NCI-H524 treated with DMSO at 0.1 percent for 48 hours (cell line): ENCODE data around the gene TIAM1.

ENCODE experiments used
- DNase-seq: peaks from one replicate; lab custom pipeline; 2025; lab: John Stamatoyannopoulos, UW

Gene TIAM1

DNA sequence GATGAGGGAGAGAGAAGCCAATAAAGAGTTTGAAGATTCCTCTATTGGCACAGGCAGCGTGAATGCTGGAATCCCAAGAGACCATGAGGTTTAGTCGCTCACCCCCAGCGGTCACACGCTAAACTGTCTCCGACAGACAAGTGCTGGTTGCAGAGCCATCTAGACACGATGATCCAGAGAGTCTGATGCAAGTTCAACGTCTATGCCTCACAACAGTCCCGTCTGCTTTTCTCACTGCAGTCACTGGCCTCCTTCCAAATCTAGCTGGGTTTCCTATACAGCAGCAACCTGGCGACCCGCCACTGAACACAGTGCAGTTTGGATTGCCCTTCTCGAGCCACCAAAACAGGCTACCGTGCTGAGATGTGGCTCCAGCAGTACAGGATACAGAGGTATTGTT lies 207.2 kb downstream of the TIAM1 start:
- no peak for DNase-seq

DNA sequence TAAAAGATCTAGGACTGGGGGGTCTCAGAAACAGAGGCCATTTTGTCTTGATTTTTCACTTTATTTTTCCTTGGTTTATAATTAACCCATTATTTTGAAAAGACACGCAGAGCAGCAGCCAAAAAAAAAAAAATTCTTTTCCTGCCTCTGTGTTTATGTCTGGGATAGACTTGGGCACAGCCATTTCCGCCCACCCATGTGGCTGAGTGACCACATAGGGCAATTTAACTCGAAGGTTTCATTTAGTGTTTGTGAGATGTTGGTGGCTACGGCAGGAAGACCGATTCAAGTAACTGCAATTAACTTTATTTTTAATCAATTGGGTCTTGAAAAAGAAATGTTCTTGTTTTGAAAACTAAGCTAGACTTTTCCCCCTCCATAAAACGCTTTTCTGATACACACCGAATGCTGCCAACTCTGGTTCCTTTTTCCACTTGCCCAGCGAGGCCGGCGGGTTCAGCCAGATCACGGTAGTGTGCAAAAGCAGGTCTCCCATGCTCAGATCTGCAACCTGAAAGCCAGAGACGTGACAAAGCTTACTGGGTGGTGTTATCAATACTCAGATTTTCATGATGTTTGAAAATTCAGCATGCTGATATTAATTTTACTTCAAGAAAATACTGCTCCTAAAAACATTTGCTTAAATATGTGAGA lies 208.4 kb downstream of the TIAM1 start:
- no peak for DNase-seq

- no peak for DNase-seq
These were observed 210.7 kb downstream of the TIAM1 start for GRCh38 chr21:31133243-31133830.

DNA sequence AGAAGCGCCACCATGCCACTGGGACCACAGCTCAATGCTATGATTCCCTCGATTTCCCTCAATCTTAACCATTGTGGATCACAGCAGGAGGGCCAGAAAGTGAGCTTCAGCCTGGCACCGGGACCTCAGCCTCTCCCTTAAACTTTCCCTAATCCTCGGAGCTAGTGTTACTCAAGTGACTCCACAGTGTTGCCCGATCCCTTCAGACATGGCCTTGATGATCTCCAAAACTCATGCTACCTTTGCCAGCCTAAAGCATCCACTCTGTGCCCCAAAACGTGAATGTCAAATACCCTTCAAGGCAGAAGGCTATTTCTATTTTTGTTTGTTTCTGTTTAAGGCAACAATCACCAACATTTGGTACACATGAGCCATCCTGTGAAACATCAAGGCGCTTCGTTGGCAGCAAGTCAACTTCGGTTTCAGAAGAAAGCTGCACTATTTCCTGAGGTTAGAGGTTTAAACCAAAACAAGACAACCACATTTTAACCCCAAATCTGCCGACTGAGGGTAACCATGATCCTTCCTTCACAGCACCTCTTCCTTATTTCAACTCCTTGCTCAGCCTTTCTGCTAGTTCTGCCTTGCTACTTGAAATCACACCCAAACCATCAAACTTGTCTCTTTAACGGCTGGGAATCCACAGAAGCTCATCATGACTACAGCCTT lies 211.4 kb downstream of the TIAM1 start:
- no peak for DNase-seq

GRCh38 chr21:31130821-31131220 lies 213.2 kb downstream of the TIAM1 start:
- DNase-seq = no peak

DNA sequence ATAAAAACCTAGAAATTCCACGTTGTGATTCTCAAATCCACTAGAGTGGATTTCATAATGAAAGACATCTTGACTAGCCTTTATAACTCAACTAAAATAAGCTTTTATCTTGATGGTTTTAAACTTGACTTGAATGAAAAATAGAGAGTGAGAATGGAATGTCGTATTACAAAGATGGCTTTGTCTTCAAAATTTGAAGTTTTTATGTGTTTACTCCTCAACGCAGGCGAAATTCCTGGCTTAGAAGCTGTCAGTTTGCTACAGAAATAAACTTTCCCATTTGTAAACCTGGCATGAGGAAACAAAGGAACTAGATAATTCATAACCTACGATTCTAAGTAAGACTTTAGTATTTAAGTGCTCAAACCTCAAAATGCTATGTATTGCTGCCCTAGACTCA lies 215.8 kb downstream of the TIAM1 start:
- DNase-seq = no peak

DNA sequence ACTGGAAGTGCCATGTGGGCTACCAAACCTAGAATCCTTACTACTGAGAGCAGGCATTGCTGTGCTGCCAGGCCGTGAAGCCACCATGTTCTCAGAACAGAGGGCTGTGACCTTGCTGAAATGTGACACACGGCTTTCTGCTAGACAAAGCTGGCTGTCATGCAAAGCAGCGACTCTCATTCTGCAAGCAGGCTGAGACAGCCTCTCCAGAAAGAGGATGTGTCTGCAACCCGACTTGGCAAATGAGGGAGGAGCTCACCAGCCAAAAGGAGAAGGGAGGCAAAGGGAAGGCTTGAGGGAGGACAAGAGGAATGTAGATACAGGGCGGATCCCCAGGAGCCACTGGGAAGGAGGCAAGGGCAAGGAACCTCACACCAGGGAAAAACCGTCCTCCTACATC lies 220.1 kb downstream of the TIAM1 start:
- DNase-seq = no peak

DNA sequence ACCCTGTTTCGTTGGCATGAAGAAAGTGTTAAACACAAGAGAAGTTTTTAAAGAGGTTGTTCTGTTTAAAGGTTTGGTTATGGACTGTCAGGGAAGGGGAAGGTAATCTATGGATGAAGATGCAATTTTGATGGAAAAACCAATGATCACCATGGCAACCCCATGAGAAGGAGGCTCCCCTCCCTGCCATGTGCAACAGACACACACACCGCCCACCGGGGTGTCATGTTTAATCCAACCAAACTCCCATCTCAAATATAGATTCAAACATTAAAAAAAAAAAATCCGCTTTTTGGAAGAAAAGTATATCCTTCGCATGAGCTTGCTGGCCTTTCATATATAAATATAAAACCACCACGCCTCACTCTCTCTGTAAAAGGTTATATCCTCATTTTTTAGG lies 224.9 kb downstream of the TIAM1 start:
- no peak for DNase-seq

- DNase-seq = no peak
These were observed 226.7 kb downstream of the TIAM1 start for GRCh38 chr21:31117128-31117916.

DNA sequence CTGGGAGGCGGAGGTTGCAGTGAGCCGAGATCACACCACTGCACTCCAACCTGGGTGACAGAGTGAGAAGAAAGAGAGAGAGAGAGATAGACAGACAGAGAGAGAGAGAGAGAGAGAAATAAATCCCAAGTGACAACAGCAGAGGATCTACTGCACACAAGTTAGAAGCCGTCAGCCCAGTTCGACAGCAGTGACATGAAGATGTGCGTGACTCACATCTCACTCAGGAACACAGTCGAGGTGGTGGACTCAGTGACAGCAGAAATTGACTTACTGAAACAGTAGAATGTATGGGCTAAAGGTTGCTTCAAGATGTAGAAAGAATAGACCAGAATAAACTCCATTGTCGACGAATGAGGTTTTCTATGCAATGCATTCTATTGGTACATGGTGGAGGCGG lies 228.8 kb downstream of the TIAM1 start:
- DNase-seq = no peak

GRCh38 chr21:31111093-31111492 lies 233.0 kb downstream of the TIAM1 start:
- no peak for DNase-seq

GRCh38 chr21:31110430-31110829 lies 233.6 kb downstream of the TIAM1 start:
- no peak for DNase-seq

- no peak for DNase-seq
These were observed 236.2 kb downstream of the TIAM1 start for GRCh38 chr21:31107871-31108270.

DNA sequence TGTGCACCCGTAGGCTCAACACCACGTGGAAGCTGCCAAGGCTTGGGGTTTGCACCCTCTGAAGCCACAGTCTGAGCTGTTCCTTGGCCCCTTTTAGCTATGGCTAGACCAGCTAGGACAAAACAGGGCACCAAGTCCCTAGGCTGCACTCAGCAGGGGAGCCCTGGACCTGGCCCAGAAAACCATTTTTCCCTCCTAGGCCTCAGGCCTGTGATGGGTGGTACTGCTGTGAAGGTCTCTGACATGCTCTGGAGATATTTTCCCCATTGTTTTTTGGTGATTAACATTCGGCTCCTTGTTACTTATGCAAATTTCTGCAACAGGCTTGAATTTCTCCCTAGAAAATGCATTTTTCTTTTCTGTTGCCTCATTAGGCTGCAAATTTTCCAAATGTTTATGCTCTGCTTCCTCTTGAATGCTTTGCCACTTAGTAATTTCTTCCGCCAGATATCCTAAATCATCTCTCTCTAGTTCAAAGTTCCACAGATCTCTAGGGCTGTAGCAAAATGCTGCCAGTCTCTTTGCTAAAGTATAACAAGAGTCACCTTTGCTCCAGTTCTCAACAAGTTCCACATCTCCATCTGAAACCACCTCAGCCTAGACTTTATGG lies 236.8 kb downstream of the TIAM1 start:
- DNase-seq = no peak

GRCh38 chr21:31103571-31104265 lies 240.3 kb downstream of the TIAM1 start:
- no peak for DNase-seq

DNA sequence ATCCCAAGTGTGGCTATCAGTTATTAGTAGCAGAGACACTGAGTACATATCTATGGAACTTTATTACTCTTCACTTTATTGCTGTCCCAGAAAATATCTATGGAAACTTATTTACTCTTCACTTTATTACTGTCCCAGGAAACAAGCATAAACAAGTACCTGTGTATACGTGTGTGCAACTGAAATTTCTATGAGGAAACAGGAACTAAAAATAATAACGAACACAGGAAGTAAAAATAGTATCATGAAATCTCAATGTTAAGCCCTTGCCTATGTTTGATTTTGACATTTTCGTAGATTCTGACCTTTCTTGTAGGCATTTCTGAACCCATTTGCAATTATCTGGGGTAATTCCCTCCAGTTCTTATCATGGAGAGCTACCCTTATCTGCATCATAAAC lies 240.9 kb downstream of the TIAM1 start:
- no peak for DNase-seq

DNA sequence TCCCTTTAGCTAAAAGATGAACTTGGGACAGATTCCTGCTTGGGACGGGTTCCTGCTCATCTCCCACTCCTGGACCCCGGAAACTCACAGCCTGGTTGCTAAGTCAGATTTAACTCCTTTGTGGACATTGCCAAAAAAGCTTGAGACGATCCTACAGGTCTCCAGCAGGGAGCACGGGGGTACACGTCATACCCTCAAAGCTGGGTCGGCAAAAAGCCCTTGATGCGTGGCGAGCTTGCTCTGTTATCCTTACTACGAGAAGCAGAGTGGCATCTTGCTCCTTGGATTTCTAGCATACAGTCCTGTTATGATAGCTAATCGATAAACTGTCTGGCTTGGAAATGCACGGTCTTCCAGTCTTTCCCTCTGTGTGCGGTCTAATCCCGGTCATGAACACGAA lies 244.9 kb downstream of the TIAM1 start:
- DNase-seq = no peak

DNA sequence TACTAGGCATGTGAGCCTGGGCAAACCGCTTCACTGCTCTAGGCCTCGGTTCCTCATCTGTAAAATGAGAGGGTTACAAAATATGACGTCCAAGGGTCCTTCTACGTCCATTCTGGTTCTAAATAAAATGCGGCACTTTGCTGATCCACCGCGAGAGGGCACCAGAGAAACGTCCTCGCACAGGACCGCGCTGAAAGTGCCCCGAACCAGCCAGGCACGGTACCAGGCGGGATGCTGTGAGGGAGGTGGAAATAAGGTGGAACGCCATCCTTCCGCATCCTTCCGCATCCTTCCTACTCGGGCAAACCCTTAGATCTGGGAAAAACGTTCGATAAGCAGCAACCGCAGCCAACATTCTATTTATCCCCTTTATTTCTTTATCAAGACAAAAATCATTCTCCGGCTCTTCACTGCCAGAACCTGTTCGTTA lies 245.5 kb downstream of the TIAM1 start:
- peak; percentile 17 for DNase-seq

DNA sequence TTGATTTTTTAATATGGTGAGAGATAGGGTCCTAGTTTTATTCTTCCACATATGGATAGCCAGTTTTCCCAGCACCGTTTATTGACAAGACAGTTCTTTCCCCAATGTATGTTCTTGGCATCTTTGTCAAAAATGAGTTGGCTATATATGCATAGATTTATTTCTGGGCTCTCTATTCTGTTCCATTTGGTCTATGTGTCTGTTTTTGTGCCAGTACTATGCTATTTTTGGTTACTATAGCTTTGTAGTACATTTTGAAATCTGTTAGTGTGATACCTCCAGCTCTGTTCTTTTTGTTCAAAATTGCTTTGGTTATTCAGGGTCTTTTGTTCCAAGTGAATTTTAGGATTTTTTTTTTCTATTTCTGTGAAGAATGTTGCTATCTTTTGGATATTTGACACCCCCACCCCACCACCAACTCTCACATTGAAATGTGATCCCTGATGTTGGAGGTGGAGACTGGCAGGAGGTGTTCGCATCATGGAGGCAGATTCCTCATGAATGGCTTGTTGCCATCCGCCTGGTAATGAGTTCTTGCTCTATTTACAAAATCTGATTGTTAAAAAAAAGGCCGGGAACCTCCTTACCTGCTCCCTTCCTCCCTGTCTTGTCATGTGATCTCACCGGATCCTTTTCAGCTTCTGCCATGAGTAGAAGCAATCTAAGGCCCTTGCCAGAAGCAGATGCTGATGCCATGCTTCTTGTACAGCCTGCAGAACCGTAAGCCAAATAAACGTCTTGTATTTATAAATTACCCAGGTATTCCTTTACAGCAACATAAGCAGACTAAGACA lies 251.0 kb downstream of the TIAM1 start:
- no peak for DNase-seq

DNA sequence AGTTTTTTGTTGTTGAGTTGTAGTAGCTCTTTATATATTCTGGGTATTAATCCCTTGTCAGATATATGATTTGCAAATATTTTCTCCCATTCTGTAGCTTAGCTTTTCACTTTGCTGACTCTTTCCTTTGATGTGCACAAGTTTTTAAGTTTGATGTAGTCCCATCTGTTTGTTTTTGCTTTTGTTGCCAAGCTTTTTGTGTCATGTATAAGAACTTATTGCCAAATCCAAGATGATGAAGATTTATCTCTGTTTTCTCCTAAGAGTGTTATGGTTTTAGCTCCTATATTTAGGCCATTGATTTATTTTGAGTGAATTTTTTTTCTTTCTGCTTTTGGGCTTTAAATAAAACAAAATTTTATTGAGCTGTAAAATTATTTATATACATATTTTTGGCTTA lies 253.7 kb downstream of the TIAM1 start:
- DNase-seq = no peak

GRCh38 chr21:31088474-31088751 lies 255.6 kb downstream of the TIAM1 start:
- DNase-seq = no peak
